MM.1S (cell line): ENCODE data around the gene OGG1.

ENCODE experiments used
- DNase-seq: peaks from one replicate; pipeline ENCODE4 v3.0.0-alpha.2; 2015
- H2AFZ ChIP-seq: fragments of 300-600 bp; sonication (generic); 2 replicates; pipeline ENCODE4 v1.6.0; 2016; ENCODE audit warnings: antibody characterized with exemption, low read length
- H3F3A ChIP-seq: fragments of 300-600 bp; sonication (generic); 2 replicates; pipeline ENCODE4 v1.6.1; 2016; ENCODE audit warnings: mild to moderate bottlenecking, antibody characterized with exemption, low read length, moderate library complexity, mixed read lengths; ENCODE audit not compliant: insufficient read depth
- H3K27ac ChIP-seq: fragments of 300-600 bp; sonication (generic); 2 replicates; pipeline ENCODE4 v1.5.1; 2016; ENCODE audit warnings: mild to moderate bottlenecking, low read length
- H3K27me3 ChIP-seq: fragments of 300-600 bp; sonication (generic); replicated peaks from 2 replicates; pipeline ENCODE4 v1.6.0; 2016; ENCODE audit warnings: low read length; ENCODE audit not compliant: insufficient read depth
- H3K36me3 ChIP-seq: fragments of 300-600 bp; sonication (generic); replicated peaks from 2 replicates; pipeline ENCODE4 v1.6.1; 2016; ENCODE audit warnings: mild to moderate bottlenecking, low read length, mixed read lengths; ENCODE audit not compliant: insufficient read depth
- H3K4me1 ChIP-seq: fragments of 300-600 bp; sonication (generic); 2 replicates; pipeline ENCODE4 v1.6.1; 2016; ENCODE audit warnings: low read length, mixed read lengths
- H3K4me2 ChIP-seq: fragments of 300-600 bp; sonication (generic); 2 replicates; pipeline ENCODE4 v1.6.0; 2016; ENCODE audit warnings: low read depth, low read length
- H3K4me3 ChIP-seq: fragments of 300-600 bp; sonication (generic); 2 replicates; pipeline ENCODE4 v1.5.1; 2016; ENCODE audit warnings: low read length, mixed read lengths
- H3K79me2 ChIP-seq: fragments of 300-600 bp; sonication (generic); 2 replicates; pipeline ENCODE4 v1.6.1; 2016; ENCODE audit warnings: mixed run types, low read length, mixed read lengths
- H3K9ac ChIP-seq: fragments of 300-600 bp; sonication (generic); 2 replicates; pipeline ENCODE4 v1.6.1; 2016; ENCODE audit warnings: low read length, mixed read lengths
- H3K9me2 ChIP-seq: fragments of 300-600 bp; sonication (generic); replicated peaks from 2 replicates; pipeline ENCODE4 v1.6.1; 2016; ENCODE audit warnings: mild to moderate bottlenecking, low read length, mixed read lengths; ENCODE audit not compliant: insufficient read depth
- H3K9me3 ChIP-seq: fragments of 300-600 bp; sonication (generic); replicated peaks from 2 replicates; pipeline ENCODE4 v1.6.1; 2016; ENCODE audit warnings: mild to moderate bottlenecking, low read length, mixed read lengths; ENCODE audit not compliant: insufficient read depth
- H4K20me1 ChIP-seq: fragments of 300-600 bp; sonication (generic); 2 replicates; pipeline ENCODE4 v1.6.1; 2016; ENCODE audit warnings: mild to moderate bottlenecking, low read length, moderate library complexity, mixed read lengths; ENCODE audit not compliant: insufficient read depth
- EZH2 ChIP-seq: fragments of 300-600 bp; sonication (generic); optimal IDR thresholded peaks from 2 replicates; pipeline ENCODE3; 2017; ENCODE audit warnings: low read depth, mild to moderate bottlenecking, antibody characterized with exemption, low read length, mixed read lengths
- EZH2phosphoT487 ChIP-seq: fragments of 300-600 bp; sonication (generic); IDR thresholded peaks from 2 replicates; pipeline ENCODE4 v1.6.1; 2018; ENCODE audit warnings: antibody characterized with exemption, low read length
- TF ChIP-seq, protein P1 (sequence below): fragments of 300-600 bp; sonication (generic); IDR thresholded peaks from 2 replicates; pipeline ENCODE4 v1.5.1; 2016; ENCODE audit warnings: antibody characterized with exemption, low read length, mixed read lengths

The OGG1 gene

DNA sequence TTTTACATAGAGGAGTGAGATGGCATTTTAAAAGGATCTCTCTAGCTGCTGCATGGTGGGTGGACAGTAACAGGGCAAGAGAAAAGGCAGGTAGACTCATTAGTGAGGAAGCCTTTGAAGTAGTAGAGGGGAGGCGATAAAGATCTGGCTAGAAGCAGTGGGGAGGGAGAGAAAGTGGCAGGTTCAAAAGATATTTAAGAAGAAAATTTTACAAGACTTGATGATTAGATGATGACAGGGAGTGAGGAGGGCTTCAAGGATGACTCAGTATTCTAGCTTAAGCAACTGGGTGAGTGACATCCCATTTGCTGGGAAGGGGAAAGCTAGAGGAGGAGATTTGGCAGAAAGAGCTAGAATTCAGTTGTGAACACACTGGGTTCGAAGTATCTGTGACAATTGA, 22.0 kb upstream of the OGG1 start:
- Histone ChIP-seq H3K9me2 (no peaks in the 10 kb centered on the region), H3K4me3 (no peak overlapping the region), H3K79me2 (peaks cover 12% of the 10 kb centered on the region), H3K9me3 (no peaks in the 10 kb centered on the region), H3K4me2 (no peak overlapping the region), H2AFZ (no peak overlapping the region), H3F3A (no peaks in the 10 kb centered on the region), H3K27me3 (no peaks in the 10 kb centered on the region), H3K27ac (no peak overlapping the region), H3K36me3 (no peaks in the 10 kb centered on the region), H3K9ac (no peak overlapping the region), H3K4me1 (peaks cover 4% of the 10 kb centered on the region), H4K20me1 (no peaks in the 10 kb centered on the region)
- no peak for TF ChIP-seq EZH2phosphoT487
- TF ChIP-seq, protein P1, sequence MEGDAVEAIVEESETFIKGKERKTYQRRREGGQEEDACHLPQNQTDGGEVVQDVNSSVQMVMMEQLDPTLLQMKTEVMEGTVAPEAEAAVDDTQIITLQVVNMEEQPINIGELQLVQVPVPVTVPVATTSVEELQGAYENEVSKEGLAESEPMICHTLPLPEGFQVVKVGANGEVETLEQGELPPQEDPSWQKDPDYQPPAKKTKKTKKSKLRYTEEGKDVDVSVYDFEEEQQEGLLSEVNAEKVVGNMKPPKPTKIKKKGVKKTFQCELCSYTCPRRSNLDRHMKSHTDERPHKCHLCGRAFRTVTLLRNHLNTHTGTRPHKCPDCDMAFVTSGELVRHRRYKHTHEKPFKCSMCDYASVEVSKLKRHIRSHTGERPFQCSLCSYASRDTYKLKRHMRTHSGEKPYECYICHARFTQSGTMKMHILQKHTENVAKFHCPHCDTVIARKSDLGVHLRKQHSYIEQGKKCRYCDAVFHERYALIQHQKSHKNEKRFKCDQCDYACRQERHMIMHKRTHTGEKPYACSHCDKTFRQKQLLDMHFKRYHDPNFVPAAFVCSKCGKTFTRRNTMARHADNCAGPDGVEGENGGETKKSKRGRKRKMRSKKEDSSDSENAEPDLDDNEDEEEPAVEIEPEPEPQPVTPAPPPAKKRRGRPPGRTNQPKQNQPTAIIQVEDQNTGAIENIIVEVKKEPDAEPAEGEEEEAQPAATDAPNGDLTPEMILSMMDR = no peak
- no peak for TF ChIP-seq EZH2
- no peak for DNase-seq

DNA sequence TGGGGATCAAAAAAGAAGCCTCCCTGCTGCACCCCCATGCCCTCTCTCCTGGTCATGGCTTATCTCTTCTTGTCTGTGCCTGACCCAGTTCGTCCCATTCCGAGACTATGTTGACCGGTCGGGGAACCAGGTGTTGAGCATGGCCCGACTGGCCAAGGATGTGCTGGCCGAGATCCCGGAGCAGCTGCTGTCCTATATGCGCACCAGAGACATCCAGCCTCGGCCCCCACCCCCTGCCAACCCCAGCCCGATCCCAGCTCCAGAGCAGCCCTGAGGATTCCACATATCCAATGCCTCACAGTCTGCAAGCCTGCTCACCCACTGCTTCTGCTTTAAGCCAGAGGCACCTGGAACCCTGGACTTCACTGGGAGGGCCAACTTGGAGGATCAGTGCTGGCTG, 20.3 kb upstream of the OGG1 start:
- Histone ChIP-seq H3K9me3 (no peaks in the 10 kb centered on the region), H3K79me2 (peaks cover 29% of the 10 kb centered on the region), H3K4me2 (no peak overlapping the region), H3K4me1 (peaks cover 10% of the 10 kb centered on the region), H3K27ac (no peak overlapping the region), H4K20me1 (no peaks in the 10 kb centered on the region), H3K27me3 (no peaks in the 10 kb centered on the region), H3F3A (no peaks in the 10 kb centered on the region), H3K4me3 (no peak overlapping the region), H3K9me2 (no peaks in the 10 kb centered on the region), H3K9ac (no peak overlapping the region), H3K36me3 (peaks cover 7% of the 10 kb centered on the region; the same call in 1 of the 2 replicates), H2AFZ (no peak overlapping the region)
- DNase-seq = no peak
- TF ChIP-seq EZH2phosphoT487 (no peak), EZH2 (no peak)
- TF ChIP-seq, protein P1 = no peak

DNA sequence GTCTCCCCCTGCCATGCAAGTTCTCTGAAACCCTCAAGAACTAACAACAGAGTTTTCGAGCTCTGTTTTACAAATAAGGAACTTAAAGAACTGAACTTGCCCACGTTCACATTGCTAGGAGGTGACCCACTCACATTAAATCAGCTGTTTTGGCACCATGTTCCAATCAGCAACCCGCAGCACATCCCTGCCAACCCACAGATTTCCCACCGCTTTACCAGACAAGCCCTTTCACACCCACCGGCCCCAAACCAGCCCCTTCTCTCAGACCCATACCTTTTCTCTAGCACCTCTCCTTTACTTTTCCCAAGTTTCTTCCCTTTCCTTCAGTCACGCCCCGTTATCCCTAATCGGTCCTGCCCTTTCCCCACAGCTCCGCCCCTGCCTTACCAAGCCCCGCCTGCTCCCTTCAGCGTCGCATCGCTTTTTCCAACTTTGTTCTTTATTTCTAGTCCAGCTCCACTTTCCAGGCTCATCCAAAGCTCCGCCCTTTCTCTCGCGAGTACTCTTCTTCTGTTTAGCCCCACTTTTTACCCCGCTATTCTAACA, 19.0 kb upstream of the OGG1 start:
- H3K9ac ChIP-seq = peak overlapping the region; percentile 34; the same call in 1 of the 2 replicates
- H3F3A ChIP-seq = no peaks in the 10 kb centered on the region
- no peaks in the 10 kb centered on the region for H4K20me1 ChIP-seq
- H3K79me2 ChIP-seq = peaks cover 42% of the 10 kb centered on the region
- no peaks in the 10 kb centered on the region for H3K9me2 ChIP-seq
- H3K4me1 ChIP-seq = peaks cover 10% of the 10 kb centered on the region
- peak overlapping the region; percentile 48 for H3K4me2 ChIP-seq
- DNase-seq = no peak
- peak overlapping the region; percentile 71 for H3K4me3 ChIP-seq
- no peak overlapping the region for H3K27ac ChIP-seq
- H3K9me3 ChIP-seq = no peaks in the 10 kb centered on the region
- H2AFZ ChIP-seq = peak overlapping the region; percentile 96
- H3K27me3 ChIP-seq = no peaks in the 10 kb centered on the region
- TF ChIP-seq, protein P1 = no peak
- TF ChIP-seq EZH2 (no peak), EZH2phosphoT487 (no peak)
- peaks cover 7% of the 10 kb centered on the region; the same call in 1 of the 2 replicates for H3K36me3 ChIP-seq
